ENCODE measurements around the gene NKX2-3. TPM values are rescaled to one million over a fixed set of nuclear protein-coding genes. Genes with fewer than 3 reads are reported as not detected.

The NKX2-3 gene
- total RNA-seq, 1 experiment from 2014 or later: not detected

- BruUV-seq (replicated peaks): no TSS peak
- Mint-ChIP-seq H3K36me3 (ENCODE audit: insufficient read depth, unreplicated experiment) (no peaks in the 10 kb centered on the region), H3K4me1 (ENCODE audit: low read depth, unreplicated experiment) (no peaks in the 10 kb centered on the region), H3K4me3 (ENCODE audit: low read depth, unreplicated experiment) (no peak overlapping the region), H3K9me3 (ENCODE audit: low read depth, unreplicated experiment) (no peaks in the 10 kb centered on the region), H3K27ac (ENCODE audit: unreplicated experiment) (no peak overlapping the region), H3K27me3 (ENCODE audit: unreplicated experiment) (peaks cover 38% of the 10 kb centered on the region)
- CTCF ChIA-PET: no interaction called here
- no peak for DNase-seq
- TF ChIP-seq CTCF (IDR thresholded peaks at IDR 0.05; ENCODE audit: unreplicated experiment): no peak
- intact Hi-C loops (cut with micrococcal nuclease; ENCODE audit: unreplicated experiment): no loop called here
Measured at GRCh38 chr10:99569961-99570360, 37.2 kb downstream of the NKX2-3 start.

DNA sequence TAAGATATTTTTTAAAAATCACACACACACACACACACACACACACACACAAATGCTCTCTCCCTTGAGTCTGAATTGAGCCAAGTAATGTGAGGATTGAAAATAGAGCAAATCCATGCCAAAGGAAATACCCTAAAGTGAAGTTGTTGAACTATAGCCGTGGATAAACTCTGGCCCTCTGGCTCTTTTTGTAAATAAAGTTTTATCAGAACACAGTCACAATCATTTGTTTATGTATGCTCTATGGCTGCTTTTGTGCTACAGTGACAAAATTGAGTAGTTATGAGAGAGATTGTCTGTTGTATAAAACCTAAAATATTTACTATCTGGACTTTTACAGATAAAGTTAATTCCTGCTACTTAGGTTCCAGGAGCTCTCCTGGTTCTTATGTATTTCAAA, 39.1 kb downstream of the NKX2-3 start:
- CTCF ChIA-PET: no interaction called here
- no TSS peak for BruUV-seq (replicated peaks)

GRCh38 chr10:99573790-99574189, 41.0 kb downstream of the NKX2-3 start:
- Mint-ChIP-seq H3K4me1 (ENCODE audit: low read depth, unreplicated experiment) (no peaks in the 10 kb centered on the region), H3K36me3 (ENCODE audit: insufficient read depth, unreplicated experiment) (no peaks in the 10 kb centered on the region), H3K4me3 (ENCODE audit: low read depth, unreplicated experiment) (no peak overlapping the region), H3K27me3 (ENCODE audit: unreplicated experiment) (peaks cover 34% of the 10 kb centered on the region), H3K27ac (ENCODE audit: unreplicated experiment) (no peak overlapping the region), H3K9me3 (ENCODE audit: low read depth, unreplicated experiment) (no peaks in the 10 kb centered on the region)
- no peak for TF ChIP-seq CTCF (IDR thresholded peaks at IDR 0.05; ENCODE audit: unreplicated experiment)
- intact Hi-C loops (cut with micrococcal nuclease; ENCODE audit: unreplicated experiment): loop anchor here (1.0 kb wide), 1 partner anchor 39 kb away; no protein-coding TSS in a partner anchor
- no peak for DNase-seq
- no TSS peak for BruUV-seq (replicated peaks)
- CTCF ChIA-PET: interaction anchor here (0.6 kb wide), 1 partner anchor 1831 kb away, joined by 3 read pairs; no protein-coding TSS in a partner anchor

More for the DNA sequence above, 39.1 kb downstream of the NKX2-3 start:
- Mint-ChIP-seq H3K9me3 (ENCODE audit: low read depth, unreplicated experiment) (no peaks in the 10 kb centered on the region), H3K36me3 (ENCODE audit: insufficient read depth, unreplicated experiment) (no peaks in the 10 kb centered on the region), H3K27me3 (ENCODE audit: unreplicated experiment) (peaks cover 29% of the 10 kb centered on the region), H3K4me1 (ENCODE audit: low read depth, unreplicated experiment) (no peaks in the 10 kb centered on the region), H3K27ac (ENCODE audit: unreplicated experiment) (no peak overlapping the region), H3K4me3 (ENCODE audit: low read depth, unreplicated experiment) (no peak overlapping the region)
- intact Hi-C loops (cut with micrococcal nuclease; ENCODE audit: unreplicated experiment): no loop called here
- no peak for DNase-seq
- no peak for TF ChIP-seq CTCF (IDR thresholded peaks at IDR 0.05; ENCODE audit: unreplicated experiment)

GRCh38 chr10:99579971-99580370, 47.2 kb downstream of the NKX2-3 start:
- H3K4me1 Mint-ChIP-seq (ENCODE audit: low read depth, unreplicated experiment): no peaks in the 10 kb centered on the region
- intact Hi-C loops (cut with micrococcal nuclease; ENCODE audit: unreplicated experiment): no loop called here
- no peak overlapping the region for H3K4me3 Mint-ChIP-seq (ENCODE audit: low read depth, unreplicated experiment)
- no peak for DNase-seq
- TF ChIP-seq CTCF (IDR thresholded peaks at IDR 0.05; ENCODE audit: unreplicated experiment): no peak
- H3K27ac Mint-ChIP-seq (ENCODE audit: unreplicated experiment): no peak overlapping the region
- H3K9me3 Mint-ChIP-seq (ENCODE audit: low read depth, unreplicated experiment): no peaks in the 10 kb centered on the region
- no peaks in the 10 kb centered on the region for H3K36me3 Mint-ChIP-seq (ENCODE audit: insufficient read depth, unreplicated experiment)
- peaks cover 60% of the 10 kb centered on the region for H3K27me3 Mint-ChIP-seq (ENCODE audit: unreplicated experiment)
- no TSS peak for BruUV-seq (replicated peaks)
- CTCF ChIA-PET: interaction anchor here (0.6 kb wide), 1 partner anchor 35 kb away, joined by 3 read pairs; no protein-coding TSS in a partner anchor
